HG03378 (cell line): ENCODE results near the gene CENPH.
"Not testable (repeated sequence)": the region's sequence is repeated elsewhere in the genome, so short reads cannot be mapped to it uniquely, and the experiment has no call there.

Source experiments
- ATAC-seq: cut with Tn5 transposase; IDR thresholded peaks from one replicate; pipeline ENCODE4 v1.9.1; 2021; ENCODE audit warnings: mild to moderate bottlenecking, moderate library complexity; ENCODE audit not compliant: unreplicated experiment

Gene CENPH

DNA sequence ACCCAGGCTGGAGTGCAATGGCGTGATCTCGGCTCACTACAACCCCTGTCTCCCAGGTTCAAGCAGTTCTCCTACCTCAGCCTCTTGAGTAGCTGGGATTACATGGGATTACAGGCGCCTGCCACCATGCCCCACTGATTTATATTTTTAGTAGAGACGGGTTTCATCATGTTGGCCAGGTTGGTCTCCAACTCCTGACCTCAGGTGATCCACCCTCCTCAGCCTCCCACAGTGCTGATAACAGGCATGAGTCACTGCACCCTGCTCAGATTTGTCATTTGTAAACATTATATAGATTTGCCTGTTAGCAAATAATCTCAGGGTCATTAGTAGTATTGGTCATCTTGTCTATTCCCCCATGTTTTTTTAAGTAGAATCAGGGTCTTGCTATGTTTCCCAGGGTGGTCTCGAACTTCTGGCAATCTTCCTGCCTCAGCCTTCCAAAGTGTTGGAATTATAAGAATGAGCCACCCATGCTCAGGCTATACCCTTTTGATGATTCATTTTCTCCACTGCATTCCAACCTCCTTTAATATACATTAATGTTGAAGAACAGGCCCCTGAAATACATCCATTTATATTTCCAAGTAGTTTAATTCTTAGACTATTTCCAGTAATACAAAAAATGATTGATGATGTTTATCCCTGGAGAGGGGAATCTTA is 17.3 kb downstream of the CENPH start:
- no peak for ATAC-seq

DNA sequence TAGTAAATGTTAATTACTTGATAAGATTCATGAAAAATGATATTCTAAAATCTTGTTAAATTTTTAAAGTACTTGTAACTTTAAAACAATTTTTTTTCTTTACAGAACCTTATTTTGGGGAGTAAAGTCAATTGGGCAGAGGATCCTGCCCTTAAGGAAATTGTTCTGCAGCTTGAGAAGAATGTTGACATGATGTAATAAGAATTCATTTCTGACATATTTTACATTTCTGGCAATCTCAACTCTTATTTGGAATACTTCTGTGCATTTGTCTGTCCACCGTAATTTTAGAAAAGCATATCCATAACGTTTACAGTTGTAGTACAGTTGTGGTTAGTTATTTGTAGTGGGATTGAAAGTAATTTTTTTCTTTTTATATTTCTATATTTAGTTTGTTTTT is 20.2 kb downstream of the CENPH start:
- no peak for ATAC-seq

DNA sequence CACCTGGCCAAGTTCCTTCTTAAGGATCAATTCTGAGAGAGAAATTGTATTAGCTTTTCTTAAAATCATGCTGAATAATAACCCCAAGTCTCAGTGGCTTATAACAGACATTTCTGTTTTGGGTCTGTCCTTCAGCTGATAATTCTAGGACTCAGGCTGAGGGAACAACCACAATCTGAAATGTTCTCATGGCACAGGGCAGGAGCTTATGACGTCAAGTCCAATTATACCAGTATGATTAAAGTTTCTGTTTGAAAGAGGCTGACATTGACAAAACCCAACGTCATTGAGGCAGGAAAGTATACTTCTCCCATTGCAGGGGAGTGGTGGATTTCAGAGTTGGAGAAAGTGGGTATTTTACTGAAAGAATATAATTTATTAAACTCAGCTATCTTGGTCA is 21.8 kb downstream of the CENPH start:
- ATAC-seq = no peak

DNA sequence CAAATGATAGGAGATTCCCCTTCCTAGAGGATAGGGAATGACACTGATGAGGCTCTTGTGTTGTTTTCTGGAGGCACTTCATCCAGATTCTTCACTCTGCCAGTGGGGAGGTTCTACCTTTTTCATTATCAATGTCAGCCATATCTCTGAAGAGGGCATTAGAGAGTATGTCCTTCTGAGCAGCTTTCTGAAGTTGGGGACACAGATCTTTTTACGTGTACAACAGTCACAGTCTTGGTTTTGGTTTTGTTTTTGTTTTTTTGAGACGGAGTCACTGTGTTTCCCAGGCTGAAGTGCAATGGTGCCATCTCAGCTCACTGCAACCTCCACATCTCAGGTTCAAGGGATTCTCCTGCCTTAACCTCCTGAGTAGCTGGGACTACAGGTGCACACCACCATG is 22.6 kb downstream of the CENPH start:
- ATAC-seq = no peak

DNA sequence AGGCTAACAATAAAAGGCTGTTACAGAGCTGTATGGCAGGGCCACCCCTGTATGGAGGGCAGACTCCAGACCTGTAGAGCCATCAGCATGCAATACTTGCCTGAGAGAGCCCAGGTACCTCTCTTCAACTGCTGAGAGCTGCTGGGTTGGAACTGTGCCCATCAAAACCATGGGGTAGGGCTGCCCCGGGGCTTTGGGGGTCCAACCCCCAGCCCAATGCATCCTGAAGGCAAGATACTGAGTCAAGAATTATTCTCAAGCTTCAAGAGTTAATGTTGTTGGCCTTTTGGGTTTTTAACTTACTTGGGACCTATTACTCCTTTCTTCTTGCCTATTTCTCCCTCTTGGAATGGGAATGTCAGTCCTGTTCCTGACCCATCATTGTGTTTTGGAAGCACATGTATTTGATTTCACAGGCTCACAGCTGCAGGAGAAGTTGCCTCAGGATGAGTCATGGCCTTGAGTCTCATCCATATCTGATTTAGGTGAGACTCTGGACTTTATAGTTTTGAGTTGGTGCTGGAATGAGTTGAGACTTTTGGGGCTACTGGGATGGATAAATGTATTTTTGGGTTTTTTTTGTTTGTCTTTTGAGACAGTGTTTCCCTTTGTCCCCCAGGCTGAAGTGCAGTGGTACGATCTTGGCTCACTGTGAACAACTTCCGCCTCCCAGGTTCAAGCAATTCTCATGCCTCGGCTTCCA is 24.3 kb downstream of the CENPH start:
- no peak for ATAC-seq

DNA sequence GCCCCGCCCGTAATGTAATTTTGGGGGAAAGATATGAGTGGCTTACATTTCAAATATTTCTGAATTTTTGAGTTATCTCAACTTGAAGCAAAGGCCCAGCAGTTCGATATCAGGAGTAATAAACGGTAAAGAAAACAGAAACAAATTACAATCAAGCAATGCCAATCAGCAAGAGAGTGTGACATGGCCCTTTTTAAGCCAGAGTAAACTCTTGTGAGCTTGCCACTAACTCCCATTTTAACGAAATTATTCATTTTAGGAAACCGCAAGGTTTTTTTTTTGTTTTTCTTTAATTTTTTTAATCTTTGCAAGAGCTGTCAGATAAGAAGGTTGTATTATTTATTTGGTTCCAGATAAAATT is 27.7 kb downstream of the CENPH start:
- no peak for ATAC-seq

DNA sequence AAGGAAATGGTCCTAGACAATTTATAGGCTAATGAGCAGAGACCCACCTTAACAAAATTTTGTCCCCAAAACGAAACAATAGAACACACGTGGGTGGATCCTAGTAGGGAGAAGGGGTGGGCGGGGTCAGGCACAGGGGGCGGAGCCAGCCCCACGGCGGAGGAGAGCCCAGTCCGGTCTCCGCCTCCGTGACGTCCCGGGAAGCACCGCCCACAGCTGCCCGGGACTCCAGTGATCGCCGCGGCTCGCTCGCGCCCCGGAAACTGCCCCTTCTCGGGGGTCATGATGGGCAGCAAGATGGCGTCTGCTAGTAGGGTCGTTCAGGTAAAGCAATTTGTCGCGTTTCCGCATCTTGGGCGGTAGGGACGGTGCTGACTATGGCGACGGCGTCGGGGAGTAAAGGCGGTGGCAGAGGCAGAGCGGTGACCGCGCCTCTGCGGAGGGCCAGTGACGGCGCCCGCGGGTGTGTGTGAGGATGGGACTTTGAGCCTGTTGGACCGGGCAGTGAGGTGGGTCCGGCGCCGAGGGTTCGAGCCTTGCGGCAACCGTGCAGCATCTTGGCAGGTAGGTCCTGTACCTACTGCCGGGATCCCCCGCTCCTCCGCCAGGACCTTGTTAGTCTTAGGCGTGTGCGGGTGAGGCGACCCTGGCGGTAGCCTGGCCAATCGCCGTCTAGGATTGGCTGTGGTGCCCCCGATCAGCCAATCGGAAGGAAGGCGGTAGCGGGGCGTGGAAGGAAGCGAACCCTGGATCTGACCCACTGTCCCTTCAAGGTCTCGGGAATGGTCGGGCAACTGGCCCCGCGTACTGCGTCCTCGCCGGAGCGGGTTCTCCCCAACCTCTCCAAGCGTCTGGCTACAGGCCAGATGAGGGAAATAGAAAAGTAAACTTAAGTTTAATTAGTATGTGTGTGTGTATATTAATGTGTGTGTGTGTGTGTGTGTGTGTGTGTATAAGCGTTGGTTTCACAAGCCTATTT is 28.5 kb downstream of the CENPH start:
- ATAC-seq = peak; percentile 79

DNA sequence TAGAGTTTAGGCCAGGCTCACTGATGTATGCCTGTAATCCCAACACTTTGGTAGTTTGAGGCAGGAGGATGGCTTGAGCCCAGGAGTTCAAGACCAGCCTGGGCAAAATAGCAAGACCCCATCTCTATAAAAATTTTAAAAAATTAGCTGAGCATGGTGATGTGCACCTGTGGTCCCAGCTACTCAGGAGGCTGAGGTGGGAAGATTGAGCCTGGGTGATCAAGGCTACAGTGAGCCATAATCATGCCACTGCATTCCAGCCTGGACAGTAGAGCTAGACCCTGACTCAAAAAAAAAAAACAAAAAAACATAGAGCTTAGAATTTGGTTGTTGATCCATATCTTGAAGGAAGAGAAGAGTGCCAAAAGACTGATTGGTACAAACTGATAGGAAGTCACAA is 30.6 kb downstream of the CENPH start:
- no peak for ATAC-seq

DNA sequence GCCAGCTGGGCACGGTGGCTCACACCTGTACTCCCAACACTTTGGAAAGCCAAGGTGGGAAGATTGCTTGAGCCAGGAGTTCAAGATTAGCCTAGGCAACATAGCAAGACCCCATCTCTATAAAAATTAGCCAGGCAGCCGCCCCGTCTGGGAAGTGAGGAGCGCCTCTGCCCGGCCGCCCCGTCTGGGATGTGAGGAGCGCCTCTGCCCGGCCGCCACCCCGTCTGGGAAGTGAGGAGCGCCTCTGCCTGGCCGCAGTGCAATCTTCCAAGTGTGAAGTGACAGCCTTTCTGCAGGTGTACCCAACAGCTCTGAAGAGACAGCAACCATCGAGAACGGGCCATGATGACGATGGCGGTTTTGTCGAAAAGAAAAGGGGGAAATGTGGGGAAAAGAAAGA is 31.0 kb downstream of the CENPH start:
- ATAC-seq = not testable (repeated sequence)

DNA sequence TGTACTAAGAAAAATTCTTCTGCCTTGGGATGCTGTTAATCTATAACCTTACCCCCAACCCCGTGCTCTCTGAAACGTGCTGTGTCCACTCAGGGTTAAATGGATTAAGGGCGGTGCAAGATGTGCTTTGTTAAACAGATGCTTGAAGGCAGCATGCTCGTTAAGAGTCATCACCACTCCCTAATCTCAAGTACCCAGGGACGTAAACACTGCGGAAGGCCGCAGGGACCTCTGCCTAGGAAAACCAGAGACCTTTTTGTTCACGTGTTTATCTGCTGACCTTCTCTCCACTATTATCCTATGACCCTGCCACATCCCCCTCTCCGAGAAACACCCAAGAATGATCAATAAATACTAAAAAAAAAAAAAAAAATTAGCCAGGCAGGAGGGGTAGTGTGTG is 31.4 kb downstream of the CENPH start:
- ATAC-seq = not testable (repeated sequence)

DNA sequence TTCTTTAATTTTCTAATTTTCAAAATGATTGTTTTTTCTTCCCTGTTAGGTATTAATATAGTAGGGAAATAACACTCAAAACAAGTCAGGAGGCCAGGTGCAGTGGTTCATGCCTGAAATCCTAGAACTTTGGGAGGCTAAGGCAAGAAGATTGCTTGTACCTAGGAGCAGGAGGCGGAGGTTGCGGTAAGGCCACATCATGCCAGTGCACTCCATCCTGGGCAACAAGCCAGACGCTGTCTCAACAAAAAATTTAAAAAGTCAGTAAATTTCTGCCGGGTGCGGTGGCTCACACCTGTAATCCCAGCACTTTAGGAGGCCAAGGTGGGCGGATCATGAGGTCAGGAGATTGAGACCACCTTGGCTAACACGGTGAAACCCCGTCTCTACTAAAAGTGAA is 35.1 kb downstream of the CENPH start:
- no peak for ATAC-seq

DNA sequence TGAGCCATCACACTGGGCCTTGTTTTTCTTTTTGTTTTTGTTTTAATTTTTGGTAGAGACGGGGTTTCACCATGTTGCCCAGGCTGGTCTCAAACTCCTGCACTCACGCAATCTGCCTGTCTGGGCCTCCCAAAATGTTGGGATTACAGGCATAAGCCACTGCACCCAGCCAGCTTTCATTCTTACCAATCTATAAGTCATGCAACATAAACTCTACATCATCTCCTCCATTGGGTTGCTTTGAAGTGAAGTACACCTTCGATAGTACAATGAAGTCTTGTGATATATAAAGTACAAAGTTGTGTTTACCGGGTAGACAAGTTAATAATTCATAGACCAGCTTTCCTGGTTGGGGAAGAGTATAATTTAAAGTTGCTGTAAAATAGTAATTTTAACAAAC is 36.5 kb downstream of the CENPH start:
- no peak for ATAC-seq

DNA sequence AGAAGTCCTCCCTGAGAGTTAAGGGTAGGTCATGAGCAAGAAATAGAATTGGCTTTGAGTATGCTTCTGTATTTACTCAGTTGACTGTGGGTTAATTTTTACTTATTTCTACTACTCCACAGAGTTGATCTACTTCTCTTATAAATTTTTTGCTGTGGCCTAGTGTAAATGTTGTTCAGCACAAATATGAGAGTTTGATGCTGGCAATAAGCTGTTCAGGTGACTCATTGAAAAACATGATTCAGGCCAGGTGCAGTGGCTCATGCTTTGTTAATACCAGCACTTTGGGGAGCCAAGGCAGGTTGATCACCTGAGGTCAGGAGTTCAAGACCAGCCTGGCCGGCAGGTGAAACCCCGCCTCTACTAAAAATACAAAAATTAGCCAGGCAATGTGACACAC is 40.8 kb downstream of the CENPH start:
- no peak for ATAC-seq

DNA sequence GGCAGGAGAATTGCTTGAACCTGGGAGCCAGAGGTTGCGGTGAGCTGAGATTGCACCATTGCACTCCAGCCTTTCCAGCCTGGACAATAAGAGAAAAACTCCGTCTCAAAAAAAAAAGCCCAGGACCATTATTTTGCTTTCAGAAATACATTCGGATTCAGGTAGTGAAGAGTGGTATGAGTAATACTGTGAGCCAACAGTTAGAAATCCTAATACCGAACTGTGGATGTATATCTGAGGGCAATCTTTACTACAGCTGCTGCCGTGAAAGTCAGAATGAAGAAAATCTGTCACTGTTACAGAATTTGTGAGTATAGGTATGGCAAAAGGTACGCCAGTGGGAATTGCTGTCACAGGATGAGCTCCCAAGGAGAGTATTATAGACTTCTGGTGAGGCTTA is 41.9 kb downstream of the CENPH start:
- ATAC-seq = no peak

DNA sequence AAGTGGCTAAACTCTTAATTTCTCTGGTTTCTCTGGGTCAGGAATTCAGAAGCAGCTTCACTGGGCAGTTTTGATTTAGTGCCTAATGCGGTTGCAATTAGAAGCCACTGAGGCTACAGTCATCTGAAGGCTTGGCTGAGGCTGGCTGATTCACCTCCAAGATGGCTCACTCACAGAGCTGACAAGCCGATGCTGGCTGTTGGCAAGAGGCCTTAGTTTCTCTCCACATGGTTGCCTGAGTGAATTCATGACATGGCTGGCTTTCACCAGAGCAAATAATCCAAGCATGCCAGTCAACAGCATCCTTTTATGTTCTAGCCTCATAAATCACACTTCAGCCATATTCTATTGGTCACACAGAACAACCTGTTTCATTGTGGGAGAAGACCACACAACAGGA is 42.5 kb downstream of the CENPH start:
- ATAC-seq = no peak

DNA sequence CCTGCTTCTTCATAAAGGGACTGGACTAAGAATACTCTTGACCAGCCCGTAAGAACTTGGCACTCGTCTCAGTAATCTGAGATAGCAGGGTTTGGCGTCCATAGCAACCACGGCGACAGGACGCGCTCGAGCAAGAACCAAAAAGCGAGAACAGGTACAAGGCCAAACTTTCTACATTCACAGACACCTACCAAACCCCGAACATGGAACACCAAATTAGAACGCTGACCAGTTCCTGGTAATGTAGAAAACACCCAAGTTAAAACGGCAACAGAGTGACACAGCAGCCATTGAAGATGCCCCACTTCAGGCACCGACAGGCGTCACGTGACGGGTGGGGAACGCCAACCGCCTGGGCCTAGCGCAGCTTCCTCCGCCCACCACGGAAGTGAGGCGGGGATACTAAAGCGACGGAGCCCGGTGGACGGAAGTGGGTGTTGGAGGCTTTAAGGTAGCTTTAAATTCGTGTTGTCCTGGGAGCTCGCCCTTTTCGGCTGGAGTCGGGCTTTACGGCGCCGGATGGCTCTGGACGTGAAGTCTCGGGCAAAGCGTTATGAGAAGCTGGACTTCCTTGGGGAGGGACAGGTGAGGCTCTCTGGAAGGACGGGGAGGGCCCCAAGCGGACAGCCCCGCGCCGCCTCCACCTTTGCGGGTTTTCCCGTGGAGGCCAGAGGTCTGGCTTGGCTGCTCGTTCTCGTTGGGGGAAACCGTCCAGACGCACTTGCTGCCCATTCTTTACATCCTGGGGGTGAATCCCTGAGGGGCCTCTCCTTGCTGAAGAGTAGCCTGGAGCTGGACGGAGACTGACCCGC is 45.3 kb downstream of the CENPH start, which contains the start of gene CDK7:
Gene CDK7, plus strand, starts transcription at position 430 of the 812 bp plus-strand sequence. Its CDS starts 90 bp downstream, at position 520.
- peak; percentile 91 for ATAC-seq

DNA sequence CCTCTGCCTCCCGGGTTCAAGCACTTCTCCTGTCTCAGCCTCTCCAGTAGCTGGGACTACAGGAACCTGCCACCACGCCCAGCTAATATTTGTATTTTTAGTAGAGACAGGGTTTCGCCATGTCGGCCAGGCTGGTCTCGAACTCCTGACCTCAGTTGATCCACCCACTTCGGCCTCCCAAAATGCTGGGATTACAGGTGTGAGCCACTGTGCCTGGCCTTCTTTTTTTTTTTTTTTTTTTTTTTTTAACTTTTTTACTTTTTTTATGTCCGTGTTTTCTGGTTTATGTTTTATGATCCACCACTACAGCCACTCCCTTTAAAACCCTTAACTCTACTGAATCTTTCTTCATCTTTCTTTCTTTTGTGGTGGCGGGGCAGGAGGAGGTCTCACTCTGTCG is 47.4 kb downstream of the CENPH start:
- ATAC-seq = not testable (repeated sequence)

DNA sequence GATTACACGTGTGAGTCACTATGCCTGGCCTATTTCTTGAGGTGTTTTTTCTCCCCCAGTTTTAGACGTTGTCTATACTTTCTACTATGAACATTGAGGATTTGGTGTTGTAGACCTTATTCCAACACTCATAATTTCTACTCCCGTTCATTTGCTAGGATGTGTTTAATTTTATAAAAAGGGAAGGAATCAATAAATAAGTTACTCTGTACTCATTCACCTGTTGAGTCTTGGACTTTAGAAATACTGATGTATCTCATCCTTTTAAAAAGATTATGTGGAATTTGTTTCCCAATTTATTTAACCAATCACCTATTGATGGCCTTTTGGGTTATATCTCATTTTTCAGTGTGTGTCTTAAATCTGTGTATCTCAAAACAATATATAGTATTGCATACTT is 48.5 kb downstream of the CENPH start:
- no peak for ATAC-seq

DNA sequence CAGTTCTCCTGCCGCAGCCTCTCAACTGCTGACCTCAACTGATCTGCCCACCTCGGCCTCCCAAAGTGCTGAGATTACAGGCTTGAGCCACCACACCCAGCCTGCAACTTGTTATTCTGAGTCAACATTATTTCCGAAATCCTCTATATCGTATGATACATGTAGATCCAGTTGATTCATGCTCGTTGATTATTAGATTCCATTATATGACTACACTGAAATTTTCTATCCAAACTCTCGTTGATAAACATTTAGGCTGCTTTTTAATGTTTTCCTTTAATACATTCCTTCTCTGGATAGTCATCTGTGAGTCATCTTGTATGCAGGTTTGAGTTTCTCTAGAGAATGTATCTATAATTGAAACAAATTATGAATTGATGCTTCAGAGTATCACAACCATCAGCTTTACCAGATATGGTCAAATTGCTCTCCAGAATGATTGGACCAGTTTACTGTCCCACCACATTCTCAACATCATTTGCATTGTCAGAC is 49.4 kb downstream of the CENPH start:
- no peak for ATAC-seq

DNA sequence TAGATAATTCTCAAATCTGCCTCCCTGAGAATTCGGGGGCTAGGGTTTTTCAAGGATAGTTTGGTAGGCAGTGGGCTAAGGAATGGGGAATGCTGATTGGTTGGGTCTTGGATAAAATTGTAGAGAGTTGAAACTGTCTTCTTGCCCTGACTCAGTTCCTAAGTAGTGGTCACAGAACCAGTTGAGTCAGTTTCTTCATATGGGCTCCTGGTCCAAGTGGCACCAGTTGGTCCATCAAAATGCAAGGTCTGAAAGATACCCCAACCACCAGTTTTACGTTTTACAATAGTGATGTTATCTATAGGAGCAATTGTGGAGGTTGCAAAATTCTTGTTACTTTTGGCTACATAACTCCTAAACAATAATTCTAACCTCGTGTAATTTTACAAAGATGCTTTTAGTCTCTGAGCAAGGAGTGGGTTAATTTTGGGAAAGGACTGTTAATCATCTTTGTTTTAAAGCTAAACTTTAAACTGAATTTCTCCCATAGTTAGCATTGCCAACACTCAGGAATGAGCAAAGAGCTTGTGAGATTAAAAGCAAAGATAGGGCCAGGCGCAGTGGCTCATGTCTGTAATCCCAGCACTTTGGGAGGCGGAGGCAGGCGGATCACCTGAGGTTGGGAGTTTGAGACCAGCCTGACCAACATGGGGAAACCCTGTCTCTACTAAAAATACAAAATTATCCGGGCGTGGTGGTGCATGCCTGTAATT is 53.0 kb downstream of the CENPH start:
- no peak for ATAC-seq
